HL-60 (cell line): ENCODE results near the gene CBR4.

Experiments used
- DNase-seq, 2 experiments: peaks; one replicate each; pipeline ENCODE4 v3.0.0-alpha.2; 2010 to 2020; ENCODE audit warnings: low read depth in 1 of 2, low spot score in 1 of 2
- H3K27ac ChIP-seq: fragments of 250-450 bp; sonication (Bioruptor Pico); replicated peaks from 2 replicates; pipeline ENCODE4 v1.5.1; 2020; ENCODE audit warnings: mild to moderate bottlenecking, moderate library complexity
- H3K27me3 ChIP-seq: fragments of 250-450 bp; sonication (Bioruptor Pico); 2 replicates; pipeline ENCODE4 v1.5.1; 2021; ENCODE audit warnings: mild to moderate bottlenecking, moderate library complexity; ENCODE audit not compliant: insufficient read depth, poor library complexity, severe bottlenecking
- H3K4me3 ChIP-seq: replicated peaks from 2 replicates; pipeline ENCODE4 v1.5.1; 2011; ENCODE audit warnings: mild to moderate bottlenecking, control low read depth, low read length; ENCODE audit not compliant: insufficient read depth
- GABPA ChIP-seq: IDR thresholded peaks from 2 replicates; pipeline ENCODE4 v1.6.1; 2012; ENCODE audit warnings: low read depth
- POLR2AphosphoS5 ChIP-seq: IDR thresholded peaks from 2 replicates; pipeline ENCODE4 v1.6.1; 2012; ENCODE audit warnings: low read depth
- SPI1 ChIP-seq: IDR thresholded peaks from 2 replicates; pipeline ENCODE4 v1.6.1; 2012; ENCODE audit warnings: low read depth, mild to moderate bottlenecking, borderline replicate concordance
- TF ChIP-seq, protein P1 (sequence below): IDR thresholded peaks from one replicate; pipeline ENCODE4 v1.5.1; 2011; ENCODE audit warnings: low read length, control low read depth, inconsistent platforms; ENCODE audit not compliant: insufficient read depth
- TF ChIP-seq, protein P2 (sequence below): IDR thresholded peaks from 2 replicates; pipeline ENCODE4 v1.6.1; 2012; ENCODE audit warnings: low read depth; ENCODE audit not compliant: insufficient replicate concordance

Gene CBR4

DNA sequence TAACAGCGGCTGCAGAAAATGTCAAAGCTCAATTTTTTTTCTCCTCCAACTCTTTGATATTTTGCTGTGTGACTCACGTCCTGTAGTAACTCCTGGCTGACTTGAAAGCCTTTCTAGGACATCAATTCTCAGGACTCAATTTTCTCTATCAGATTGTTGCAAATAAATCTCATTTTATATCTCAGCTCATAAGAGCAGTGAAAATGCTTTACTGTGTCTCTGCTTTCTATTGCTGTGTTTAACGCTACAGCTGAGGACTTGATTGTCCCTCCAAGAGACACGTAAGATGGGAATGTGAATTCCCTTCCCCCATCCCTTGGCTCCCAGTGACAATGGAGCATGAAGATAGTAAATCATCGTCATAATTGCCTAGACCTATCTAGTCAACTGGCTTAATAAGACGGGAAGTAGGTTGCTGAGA is 20.5 kb upstream of the CBR4 start:
- TF ChIP-seq SPI1 (no peak), GABPA (no peak), POLR2AphosphoS5 (no peak)
- TF ChIP-seq, protein P1, sequence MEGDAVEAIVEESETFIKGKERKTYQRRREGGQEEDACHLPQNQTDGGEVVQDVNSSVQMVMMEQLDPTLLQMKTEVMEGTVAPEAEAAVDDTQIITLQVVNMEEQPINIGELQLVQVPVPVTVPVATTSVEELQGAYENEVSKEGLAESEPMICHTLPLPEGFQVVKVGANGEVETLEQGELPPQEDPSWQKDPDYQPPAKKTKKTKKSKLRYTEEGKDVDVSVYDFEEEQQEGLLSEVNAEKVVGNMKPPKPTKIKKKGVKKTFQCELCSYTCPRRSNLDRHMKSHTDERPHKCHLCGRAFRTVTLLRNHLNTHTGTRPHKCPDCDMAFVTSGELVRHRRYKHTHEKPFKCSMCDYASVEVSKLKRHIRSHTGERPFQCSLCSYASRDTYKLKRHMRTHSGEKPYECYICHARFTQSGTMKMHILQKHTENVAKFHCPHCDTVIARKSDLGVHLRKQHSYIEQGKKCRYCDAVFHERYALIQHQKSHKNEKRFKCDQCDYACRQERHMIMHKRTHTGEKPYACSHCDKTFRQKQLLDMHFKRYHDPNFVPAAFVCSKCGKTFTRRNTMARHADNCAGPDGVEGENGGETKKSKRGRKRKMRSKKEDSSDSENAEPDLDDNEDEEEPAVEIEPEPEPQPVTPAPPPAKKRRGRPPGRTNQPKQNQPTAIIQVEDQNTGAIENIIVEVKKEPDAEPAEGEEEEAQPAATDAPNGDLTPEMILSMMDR, result no peak
- TF ChIP-seq, protein P2, sequence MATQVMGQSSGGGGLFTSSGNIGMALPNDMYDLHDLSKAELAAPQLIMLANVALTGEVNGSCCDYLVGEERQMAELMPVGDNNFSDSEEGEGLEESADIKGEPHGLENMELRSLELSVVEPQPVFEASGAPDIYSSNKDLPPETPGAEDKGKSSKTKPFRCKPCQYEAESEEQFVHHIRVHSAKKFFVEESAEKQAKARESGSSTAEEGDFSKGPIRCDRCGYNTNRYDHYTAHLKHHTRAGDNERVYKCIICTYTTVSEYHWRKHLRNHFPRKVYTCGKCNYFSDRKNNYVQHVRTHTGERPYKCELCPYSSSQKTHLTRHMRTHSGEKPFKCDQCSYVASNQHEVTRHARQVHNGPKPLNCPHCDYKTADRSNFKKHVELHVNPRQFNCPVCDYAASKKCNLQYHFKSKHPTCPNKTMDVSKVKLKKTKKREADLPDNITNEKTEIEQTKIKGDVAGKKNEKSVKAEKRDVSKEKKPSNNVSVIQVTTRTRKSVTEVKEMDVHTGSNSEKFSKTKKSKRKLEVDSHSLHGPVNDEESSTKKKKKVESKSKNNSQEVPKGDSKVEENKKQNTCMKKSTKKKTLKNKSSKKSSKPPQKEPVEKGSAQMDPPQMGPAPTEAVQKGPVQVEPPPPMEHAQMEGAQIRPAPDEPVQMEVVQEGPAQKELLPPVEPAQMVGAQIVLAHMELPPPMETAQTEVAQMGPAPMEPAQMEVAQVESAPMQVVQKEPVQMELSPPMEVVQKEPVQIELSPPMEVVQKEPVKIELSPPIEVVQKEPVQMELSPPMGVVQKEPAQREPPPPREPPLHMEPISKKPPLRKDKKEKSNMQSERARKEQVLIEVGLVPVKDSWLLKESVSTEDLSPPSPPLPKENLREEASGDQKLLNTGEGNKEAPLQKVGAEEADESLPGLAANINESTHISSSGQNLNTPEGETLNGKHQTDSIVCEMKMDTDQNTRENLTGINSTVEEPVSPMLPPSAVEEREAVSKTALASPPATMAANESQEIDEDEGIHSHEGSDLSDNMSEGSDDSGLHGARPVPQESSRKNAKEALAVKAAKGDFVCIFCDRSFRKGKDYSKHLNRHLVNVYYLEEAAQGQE, result no peak
- no peak for DNase-seq
- no peak overlapping the region for H3K27ac ChIP-seq
- no peak overlapping the region for H3K4me3 ChIP-seq
- no peaks in the 10 kb centered on the region for H3K27me3 ChIP-seq

DNA sequence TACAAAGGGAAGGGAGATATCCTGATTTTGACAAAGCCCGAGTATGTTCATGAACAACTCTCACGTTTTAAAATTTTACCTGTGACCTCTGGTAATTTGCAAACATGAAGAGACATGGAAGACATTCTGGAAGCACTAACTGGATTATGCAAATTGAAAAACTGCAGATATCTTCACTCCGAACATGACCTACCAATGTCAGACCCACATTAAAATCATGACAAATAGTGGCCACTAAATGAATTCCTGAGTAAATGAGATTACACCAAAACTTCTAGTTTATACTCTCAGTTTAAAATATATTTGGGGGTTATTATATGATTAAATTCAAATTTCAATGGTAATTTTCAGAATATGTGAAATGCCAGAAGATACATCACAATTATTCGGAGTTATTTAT is 19.9 kb upstream of the CBR4 start:
- TF ChIP-seq SPI1, result no peak
- Histone ChIP-seq H3K4me3 (no peak overlapping the region), H3K27me3 (no peaks in the 10 kb centered on the region), H3K27ac (no peak overlapping the region)
- no peak for DNase-seq

DNA sequence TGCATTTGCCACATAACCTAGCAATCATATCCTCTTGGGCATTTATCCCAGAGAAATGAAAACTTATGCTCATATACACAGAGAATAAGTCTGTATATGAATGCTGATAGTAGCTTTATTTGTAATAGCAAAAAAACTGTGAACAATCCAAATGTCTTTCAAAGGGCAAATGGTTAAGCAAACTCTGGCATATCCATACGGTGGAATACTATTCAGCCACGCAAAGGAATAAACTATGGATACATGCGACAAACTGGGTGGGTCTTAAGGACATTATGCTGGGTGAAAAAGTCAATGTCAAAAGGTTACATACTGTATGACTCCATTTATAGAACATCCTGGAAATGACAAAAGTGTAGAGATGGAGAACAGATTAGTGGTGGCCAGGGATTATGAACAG is 17.6 kb upstream of the CBR4 start:
- DNase-seq, result no peak
- H3K27ac ChIP-seq, result no peak overlapping the region
- no peak overlapping the region for H3K4me3 ChIP-seq
- TF ChIP-seq POLR2AphosphoS5, result no peak
- H3K27me3 ChIP-seq, result no peaks in the 10 kb centered on the region

DNA sequence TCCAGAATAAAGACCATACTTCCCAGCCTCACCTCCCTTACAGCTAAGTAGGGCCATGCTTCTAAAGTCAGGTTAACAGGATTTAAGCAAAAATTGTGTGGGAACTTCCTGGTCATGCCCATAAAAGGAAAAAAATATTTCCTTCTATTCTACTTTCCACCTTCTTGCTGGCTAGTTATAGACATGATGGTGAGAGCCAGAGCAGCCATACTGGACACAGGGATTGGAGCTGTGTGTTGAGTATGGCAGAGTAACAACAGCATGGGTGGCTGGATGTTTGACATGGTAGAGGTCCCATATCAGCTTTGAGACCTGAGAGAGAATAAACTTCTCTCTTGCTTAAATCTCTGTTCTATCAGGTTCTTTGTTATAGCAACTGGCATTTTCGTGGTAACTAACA is 15.1 kb upstream of the CBR4 start:
- H3K27ac ChIP-seq, result no peak overlapping the region
- no peak overlapping the region for H3K4me3 ChIP-seq

More for the DNA sequence above, 15.1 kb upstream of the CBR4 start:
- no peak for DNase-seq
- TF ChIP-seq GABPA (no peak), POLR2AphosphoS5 (no peak), SPI1 (no peak)
- TF ChIP-seq, protein P2, result no peak
- TF ChIP-seq, protein P1, result no peak
- H3K27me3 ChIP-seq, result no peaks in the 10 kb centered on the region
